Ureter (tissue), 1 donor: ENCODE results near the gene MEF2D. TPM values are rescaled to one million over a fixed set of nuclear protein-coding genes. Genes with fewer than 3 reads are reported as not detected.

Experiments
- DNase-seq: peaks from one replicate; pipeline ENCODE4 v3.0.0-alpha.2; 2020; ENCODE audit warnings: low spot score
- total RNA-seq: library from RNA; stranded (reverse); gene quantifications from one replicate; pipeline ENCODE4 v1.2.4, GENCODE V29; 2023
- donor health status: DM: yes; HTN: yes; CAD: no.

The MEF2D gene
- total RNA-seq, 1 donor from 2014 or later = 55.3 TPM

DNA sequence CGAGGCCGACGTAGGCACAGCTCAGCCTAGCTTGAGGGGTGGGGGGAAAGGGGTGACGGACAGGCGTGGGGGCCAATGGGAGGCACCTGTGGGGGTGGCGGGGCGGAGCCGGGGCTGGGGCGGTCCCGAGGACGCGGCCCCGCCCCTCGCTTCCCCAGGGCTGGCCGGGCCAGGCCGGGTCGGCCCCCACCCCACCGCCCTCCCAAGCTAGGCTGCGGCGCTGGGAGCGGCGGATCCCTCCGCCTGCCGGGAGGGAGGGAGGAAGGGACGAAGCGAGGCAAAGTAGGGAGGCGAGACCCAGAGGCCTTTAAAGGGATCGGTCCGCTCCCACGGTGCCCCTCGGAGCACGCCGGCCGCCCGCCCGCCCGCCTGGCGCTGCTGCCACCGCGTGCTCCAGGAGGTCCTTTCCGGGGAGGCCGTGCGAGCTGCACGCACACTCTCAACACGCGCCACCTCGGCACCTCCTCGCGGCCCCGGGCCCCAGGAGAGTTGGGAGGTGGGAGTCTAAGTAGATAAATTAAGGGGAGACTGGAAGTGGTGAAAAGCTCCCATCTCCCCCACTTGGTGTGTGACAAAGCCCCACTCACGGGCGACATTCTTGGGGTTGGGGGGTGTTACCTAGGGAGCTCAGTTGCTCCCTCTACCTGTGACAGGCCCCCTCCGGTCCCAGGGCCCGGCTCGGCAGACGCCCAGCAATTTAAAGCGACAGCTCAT lies 375 bp upstream of the MEF2D start:
- DNase-seq = peak; percentile 96

DNA sequence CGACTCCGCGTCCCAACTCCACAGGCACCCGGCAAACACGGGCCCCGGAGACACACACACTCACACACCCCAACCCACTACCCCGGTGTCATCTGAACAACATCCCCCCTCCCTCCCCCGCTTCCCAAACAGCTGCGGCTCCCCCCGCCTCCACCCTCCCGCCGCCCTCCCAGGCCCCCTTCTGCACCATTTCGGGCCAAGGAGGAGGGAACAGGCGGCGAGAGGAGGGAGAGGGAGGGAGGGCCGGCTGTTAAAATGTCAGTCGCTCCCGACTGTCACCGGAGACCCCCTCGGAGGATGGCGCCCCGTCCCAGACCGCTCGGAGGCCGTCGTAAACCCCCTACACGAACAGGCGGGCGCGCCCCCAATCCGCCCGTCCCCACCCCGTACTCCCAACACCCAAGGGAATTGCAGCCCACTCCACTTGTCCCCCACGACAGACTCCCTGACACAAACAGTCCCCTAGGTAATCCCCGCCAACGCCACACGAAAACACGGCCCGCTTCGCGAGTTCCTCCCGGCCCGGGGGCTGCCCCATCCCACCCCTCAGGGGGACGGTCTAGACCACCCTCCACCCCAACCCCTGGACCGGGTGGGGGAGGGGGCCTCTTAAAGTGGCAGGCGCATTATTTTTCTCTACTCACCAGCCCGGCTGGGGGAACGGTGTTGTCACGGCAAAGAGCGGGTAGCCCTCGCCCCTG lies 583 bp downstream of the MEF2D start:
- DNase-seq = peak; percentile 69

DNA sequence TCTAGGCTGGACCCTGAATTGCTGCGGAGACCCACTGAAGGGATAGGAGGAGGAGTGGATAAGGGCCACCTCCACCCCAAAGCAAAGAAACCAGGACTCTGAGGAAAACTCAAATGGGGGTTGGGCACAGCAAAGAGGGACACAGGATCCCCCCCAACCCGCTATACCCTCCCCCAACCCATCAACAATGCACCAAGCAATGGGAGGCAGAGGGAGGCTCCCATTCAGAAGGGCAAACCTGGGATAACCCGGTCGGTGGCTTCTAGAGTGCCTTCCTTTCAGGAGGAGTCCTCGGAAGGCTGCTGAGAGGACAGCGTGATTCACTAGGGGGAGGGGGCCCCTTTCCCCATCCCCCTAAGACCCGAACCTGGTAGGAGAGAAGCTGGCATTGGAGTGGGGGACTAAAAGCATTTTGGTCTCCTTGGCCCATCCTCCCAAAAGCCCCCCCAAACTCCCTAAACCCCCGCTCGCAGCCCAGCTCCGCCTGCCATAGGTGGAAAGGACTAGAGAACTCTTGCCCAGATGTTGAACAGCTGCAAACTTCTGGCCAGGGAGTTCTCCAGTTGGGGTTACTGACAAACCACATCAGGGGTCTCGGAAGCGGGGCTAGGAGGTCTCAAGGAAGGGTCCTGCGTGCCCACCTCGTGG lies 1.3 kb downstream of the MEF2D start:
- no peak for DNase-seq

DNA sequence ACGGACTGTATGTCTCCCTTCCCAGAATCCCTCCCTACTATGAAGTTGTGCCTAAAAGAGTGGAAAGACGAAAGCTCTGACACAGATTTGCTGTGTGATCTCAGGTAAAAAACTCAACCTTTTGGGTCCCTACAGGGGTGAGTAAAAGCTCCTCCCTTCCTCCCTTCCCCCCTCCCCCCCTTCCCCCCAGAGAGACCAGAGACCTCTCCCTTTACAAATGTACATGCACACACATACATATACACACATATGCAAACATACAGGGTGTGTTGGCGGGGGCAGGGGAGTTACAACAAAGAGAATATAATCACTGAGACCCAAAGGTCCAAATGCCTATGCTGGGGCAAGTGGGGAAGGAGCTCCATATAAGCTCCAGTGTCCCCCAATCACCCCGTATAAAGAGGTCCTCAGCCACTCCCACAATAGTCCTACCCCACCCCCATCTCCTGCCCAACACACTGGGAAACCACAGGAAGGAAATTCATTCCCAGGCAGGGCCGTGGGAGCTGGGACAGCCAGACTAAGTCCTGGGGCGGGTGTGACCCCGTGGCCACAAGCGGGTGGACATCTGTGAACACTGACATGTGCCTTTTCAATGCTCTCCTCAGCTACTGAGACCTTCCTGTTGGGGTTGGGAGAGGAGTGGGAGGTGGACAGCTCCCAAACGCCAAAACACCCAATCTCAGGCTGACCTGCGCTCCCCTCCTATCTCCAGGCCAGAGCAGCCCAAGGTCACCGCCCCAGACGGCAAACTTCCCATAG lies 2.0 kb downstream of the MEF2D start:
- no peak for DNase-seq

DNA sequence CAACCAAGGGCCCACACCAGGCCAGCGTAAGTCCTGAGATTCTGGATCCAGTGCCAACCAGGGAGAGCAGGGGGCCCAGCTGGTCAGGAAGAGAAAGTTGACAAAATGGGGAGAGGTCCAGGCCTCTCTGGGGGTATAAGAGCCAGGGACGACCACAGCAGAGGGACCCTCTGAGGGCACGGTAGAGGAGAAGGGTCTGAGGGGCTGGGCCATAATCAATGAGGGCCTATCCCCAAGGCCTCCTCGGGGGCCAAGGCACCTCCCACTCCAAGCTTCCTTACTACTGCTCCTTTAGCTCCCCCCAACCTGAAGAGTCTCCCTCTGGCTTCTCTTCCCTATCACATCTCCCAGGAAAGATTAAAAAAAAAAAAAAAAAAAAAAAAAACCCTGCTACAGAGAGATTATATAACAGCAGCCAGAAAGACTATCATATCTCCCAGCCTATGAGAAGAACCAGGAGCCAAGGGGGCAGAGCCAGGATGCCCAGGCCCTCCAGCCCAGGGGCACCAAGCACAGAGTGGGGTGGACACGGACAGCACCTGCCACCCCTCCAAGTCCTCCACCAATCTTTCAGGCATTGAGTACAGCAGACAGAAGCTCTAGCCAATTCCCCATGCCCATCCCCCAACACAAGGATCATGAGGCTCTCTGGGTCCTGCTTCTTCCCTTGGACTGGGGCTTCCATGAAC lies 2.7 kb downstream of the MEF2D start:
- no peak for DNase-seq

DNA sequence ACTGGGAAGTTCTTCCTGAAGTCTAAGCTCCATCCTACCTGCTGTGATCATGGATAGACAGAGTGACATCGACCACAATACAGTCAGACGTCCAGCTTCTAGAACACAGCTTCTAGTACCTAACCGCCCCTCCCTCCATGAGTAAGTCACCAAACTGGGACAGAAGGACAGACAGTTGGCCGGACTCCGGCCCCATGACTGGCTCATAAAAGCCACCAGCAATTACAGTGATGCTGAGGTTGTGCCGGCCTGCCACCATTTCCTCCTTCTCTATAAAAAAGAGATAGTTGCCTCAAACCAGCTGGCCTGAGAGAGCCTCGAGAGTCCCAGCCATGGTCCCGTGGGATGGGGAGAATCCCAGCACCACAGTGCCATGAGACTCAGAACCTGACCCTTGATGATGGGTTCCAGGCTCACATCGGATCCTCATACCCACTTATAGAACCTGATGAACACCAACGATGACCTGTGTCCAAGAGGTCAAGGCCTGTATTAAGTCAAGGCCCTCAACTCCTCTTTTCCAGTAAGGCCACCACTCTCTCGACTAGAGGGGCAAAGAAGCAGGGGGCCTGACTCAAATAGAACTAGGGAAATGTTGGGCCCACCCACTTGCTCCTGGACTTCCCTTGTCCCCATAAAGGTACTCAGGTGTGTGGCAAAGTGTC lies 3.4 kb downstream of the MEF2D start:
- DNase-seq = no peak

DNA sequence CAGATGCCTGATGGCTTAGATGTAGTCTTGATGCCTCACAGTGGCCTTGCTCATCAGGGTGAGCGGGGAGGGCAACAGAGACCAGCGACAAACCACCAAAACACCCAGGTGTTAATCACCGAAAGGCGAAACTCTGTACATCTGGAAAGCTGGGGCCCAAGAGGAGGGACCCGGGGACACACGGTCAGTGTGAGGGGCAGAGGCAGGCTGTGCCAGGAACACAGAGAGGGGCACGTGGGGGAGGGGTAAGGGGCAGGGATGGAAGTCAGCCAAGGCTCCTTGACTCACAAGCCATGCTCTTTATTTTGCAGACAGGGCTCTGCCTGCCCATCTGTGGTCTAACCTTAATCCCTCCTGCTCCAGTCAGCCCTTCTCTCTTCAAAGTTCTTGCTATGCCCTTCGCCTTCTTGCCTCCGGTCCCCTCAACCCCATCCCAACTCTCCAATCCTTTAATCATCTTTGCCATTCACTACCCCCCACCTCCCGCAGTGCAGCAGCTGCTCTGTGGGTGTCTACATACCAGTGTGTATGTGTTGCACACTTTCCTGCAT lies 4.3 kb downstream of the MEF2D start:
- DNase-seq = no peak

DNA sequence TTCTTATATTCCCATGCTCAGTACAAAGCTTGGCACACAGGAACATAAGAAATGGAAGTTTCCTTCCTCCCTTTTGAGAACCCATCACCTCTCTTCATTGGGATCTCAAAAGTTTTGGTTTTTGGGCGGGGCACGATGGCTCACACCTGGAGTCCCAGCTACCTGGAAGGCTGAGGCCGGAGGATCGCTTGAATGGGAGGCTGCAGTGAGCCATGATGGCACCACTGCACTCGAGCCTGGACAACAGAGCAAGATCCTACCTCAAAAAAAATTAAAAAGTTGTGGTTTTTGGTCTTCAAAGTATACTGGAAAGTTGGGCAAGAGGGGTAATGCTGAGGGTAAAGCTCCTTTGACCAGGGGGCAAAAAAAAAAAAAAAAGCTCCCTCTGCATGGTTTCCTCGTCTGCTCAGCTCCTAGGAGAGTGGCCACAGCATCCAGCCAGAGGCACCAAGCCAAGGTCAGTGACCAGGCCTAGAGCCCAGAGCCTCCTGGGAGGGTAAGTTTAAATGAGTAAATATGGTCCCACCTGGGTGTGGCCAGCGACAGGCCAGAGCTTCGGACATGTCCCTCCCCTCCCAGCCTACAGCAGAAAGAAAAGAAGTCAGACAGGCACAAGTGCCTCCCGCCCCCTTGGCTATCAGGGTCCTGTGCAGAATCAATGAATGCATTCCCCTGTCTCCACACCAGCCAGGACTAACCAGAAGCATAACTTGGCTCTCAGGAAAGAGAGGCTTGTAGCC lies 5.0 kb downstream of the MEF2D start:
- DNase-seq = no peak

DNA sequence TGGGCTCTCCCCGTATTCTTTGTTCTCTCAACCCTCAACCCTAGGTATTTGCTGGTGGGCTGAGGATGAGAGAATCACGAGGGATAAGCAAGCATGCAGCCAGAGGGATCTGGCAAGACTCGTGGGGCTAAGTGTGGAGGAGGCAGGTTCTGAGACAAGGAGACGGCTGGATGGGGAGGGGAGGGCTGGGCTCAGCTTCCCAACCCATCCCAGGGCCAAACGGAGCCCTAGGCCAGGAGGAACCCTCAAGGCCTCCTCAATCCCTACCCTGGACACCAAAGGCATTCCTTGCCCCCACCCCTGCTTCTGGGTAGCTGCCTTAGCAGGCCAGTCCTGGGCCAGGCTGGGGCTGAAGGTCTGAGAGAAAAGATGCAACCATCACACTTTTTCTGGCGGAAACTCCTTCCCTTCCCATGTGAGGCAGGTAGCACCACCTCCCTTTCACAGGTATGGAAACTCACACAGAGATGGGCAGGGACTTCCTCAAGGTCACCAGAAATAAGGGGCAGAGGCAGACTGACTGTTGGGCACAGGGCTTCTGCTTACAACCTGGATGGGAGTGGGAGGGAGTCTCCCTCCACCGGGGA lies 6.2 kb downstream of the MEF2D start:
- DNase-seq = no peak

DNA sequence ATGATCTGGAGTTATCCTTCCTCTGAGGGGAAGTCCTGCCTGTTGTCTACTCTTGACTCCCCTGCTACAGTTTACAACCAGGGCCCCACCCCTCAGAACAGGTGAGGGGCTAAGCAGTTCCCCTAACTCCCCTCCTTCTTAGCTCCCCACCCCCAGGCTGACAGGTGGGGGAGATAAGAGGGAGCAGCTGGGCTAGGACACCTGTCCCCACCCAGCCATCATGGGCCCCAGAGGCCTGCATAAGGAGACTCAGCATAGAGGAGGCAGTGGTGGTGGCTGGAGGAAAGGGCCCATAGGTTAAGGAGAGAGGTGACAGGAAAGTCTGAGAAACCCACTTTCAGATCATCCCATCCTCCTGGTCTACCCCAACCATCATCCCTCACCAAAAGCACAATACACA lies 6.8 kb downstream of the MEF2D start:
- DNase-seq = no peak

DNA sequence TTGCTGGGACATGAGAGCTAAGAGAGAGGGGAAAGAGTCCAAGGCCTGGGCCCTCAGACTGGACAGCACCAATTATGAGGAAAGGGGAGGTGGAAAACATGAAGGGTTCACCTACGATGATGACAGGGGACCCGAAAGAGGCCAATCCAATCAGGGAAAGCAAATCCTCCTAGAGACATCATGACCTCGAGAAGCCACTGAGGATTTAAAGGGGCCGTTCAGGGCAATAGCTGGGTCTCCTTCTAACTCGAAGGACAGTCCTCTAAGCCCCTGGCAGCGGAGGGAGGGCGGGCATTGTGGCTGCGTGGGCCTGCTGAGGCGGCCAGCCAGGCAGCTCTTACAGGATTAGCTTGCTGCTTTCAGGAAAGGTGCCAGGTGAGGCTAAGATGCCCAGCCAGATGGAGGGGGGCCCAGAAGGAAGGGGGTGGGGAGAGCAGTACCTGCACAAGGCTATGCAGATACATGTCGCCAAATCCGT lies 7.4 kb downstream of the MEF2D start:
- no peak for DNase-seq

DNA sequence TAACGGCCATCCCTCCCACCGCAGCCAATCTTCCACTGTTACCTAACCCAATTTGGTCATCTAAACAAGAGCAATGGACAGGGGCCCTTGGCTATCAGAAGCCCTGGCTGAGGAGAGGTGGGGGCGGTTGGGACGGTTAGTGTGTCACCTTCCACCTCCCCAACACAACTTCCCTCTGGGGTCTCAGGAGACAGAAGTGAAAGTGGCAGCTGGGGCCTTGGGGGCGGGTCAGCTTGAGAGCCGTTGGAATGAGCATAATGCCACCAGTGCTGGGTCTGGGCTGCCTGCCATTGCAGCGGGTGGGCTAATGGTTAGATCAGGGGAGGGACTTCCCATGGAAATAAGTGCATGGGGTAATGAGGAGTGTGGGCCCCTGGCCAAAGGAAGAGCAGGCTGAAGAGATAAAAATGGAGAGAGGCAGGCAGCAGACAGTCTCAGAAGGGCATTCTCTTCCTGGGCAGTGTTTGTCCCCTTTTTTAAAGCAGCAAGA lies 7.9 kb downstream of the MEF2D start:
- no peak for DNase-seq

DNA sequence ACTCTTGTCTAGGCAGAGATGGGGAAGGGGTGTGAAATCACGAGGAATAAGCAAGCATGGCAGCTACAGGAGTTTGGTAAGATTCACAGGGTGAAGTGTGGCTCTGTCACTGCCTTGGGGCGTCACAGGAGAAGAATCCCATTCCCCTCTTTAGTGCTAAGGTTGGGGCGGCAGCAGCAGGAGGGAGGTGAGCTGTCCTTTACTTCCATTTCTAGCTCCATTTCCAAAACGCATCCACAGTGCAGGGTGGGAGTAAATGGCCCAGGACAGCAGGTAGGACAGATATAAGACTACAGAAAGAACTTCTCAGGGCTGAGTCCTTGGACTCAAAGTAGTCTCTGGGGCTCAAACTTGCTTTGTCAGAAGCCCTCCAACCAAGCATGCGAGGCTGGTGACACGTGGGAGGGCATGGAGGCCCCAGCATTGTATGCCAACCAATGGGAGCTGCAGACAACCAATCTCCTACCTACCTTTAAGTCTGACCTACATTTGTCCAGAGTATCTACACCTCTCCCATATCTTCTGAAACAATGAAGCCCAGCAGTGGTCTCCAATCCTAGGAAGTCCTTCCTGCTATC lies 8.5 kb downstream of the MEF2D start:
- DNase-seq = no peak

DNA sequence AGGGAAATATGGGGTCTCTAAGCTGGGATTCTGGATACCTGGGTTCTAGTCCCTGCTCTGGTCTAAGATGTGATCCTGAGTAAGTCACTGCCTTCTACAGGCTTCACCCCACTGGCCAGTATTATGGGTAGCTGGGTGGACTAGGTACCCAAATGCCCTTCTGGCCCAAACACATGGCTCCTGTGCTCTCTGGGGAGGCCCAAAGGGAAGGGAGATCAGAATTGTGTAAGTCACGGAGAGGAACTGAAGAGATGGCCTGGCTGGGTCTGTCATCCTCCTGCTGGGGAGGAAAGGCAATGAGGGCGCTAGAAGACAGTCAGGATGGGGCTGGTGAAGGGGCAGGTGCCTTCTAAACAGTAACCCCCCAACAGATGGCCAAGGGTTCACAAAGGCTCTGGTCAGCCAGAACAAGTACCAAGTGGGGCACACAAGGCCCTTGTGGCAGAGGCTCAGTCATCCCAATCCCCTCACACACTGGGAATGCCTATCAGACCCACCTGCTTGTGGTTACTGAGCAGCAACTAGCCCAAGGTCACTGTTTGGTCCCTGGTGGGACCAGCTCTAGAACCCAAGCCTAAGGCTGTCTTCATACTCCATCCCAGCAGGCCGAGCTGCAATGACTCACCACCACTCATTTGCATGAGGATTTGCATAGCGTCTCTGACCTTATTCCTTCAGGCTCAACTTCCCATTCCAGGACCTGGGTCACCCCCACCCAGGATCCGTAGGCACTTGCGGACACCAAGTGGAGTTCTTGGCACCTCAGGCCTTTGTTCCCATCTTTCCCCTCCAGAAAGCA lies 9.2 kb downstream of the MEF2D start:
- no peak for DNase-seq

DNA sequence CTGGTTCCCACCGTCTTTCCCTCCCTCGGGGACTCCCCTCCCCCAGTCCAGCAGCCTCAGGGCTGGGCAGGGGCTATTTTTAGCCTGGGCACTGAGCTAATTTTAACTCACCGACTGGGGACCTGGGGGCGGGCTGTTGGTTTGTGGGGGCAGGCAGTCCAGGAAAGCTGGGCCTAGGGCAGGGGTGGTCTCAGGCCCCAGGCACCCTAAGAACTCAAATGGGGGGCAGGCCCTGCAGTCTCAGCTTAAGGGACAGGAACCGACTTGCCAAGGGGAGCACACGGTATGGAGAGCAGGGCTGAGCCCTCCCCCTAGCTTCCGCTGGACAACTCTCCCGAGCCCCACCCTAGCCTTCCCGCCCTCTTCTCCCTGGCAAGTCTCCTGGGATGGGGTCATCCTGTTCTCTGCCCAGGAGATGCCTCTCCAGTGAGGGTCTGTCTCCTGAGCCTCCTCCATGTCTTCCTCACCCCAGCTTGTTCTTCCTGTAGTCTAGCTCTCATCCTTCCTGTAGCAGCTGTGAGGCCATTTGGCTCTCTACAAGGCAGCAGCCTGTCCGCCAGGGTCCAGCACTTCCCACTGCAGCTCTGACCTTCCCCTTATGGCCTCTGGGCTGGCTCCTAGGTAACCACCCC lies 10.1 kb downstream of the MEF2D start:
- DNase-seq = no peak

DNA sequence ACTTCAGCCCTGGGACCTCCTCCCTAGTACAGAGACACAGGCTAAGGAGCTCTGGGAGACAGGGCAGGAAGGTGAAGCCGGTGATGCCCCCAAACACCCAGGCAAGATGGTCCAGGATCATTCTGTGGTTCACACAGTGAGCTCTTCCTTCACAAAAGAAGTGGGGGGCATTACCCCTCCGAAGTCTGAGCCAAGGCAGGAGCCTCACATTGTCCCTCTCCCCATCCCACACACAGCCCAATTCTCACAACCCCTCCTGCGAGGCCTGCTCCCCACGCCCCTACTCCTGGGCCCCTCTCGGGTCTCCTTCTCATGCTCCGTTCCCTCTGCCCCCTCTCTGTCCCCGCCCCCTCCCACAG lies 10.7 kb downstream of the MEF2D start:
- DNase-seq = no peak

DNA sequence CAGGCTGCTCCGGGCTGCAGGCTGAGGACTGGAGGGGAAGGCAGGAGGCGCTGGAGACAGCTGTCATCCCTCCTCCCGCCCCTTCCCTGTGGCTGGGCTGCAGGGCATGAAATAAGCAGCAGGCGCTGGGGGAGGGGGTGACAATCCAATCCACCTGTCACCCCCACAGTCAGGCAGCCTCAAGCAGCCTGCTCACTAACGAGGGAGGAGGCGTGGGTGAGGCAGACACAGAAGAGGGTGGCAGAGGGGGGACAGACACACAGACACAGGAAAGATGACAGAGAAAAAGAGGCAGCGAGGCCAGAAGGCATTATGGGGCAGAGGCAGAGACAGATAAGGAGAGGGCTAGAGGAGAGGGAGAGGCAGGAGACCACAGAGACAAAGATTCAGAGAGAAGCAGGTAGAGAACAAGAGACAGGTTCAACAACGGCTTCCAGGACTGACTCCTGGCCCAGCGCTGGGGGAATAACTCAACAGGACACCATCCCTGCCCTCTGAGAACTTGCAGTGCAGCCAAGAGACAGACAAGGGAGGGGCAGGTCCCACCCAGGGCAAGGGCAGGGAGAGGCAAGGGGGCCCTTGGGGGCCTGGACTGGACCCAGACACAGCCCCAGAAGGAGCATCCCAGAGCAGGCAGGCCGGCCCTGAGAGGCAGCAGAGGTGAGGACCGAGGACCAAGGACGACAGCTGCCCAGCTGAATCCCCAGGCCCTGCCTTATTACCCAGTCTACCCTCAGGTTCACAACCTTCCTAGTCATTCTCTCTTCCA lies 11.2 kb downstream of the MEF2D start:
- no peak for DNase-seq
